Measurements from ENCODE around the gene SH2D3A. TPM values are rescaled to one million over a fixed set of nuclear protein-coding genes. Genes with fewer than 3 reads are reported as not detected.

The SH2D3A gene
- total RNA-seq, 1 experiment from 2014 or later, result 30.3 TPM

- peaks cover 12% of the 10 kb centered on the region for H3K4me1 Mint-ChIP-seq
- no peak overlapping the region for H3K4me3 Mint-ChIP-seq
- DNase-seq (ENCODE audit: low spot score) (no peak), ATAC-seq (no peak)
- ChIA-PET POLR2A (no interaction called here), CTCF (no interaction called here)
- no peak overlapping the region for H3K27ac Mint-ChIP-seq
- no peak for TF ChIP-seq AR (CRISPR knock-in tag; IDR thresholded peaks at IDR 0.05)
- TF ChIP-seq ELF4 (CRISPR knock-in tag; IDR thresholded peaks at IDR 0.05; ENCODE audit: low read depth), result no peak
- no peak for TF ChIP-seq IRF1 (CRISPR knock-in tag; IDR thresholded peaks at IDR 0.05)
- TF ChIP-seq MAX (CRISPR knock-in tag; IDR thresholded peaks at IDR 0.05), result no peak
- no peak for TF ChIP-seq USF1 (CRISPR knock-in tag; IDR thresholded peaks at IDR 0.05)
- no peak for TF ChIP-seq ATF2 (CRISPR knock-in tag; IDR thresholded peaks at IDR 0.05; ENCODE audit: borderline replicate concordance, low read depth)
- H3K36me3 Mint-ChIP-seq, result no peaks in the 10 kb centered on the region
- H3K27me3 Mint-ChIP-seq (ENCODE audit: low read depth), result peaks cover 31% of the 10 kb centered on the region
- no peaks in the 10 kb centered on the region for H3K9me3 Mint-ChIP-seq
These were observed 60.6 kb downstream of the SH2D3A start for GRCh38 chr19:6706633-6706958.

- TF ChIP-seq ERG (CRISPR knock-in tag; IDR thresholded peaks at IDR 0.05) (no peak), SMAD3 (CRISPR knock-in tag; IDR thresholded peaks at IDR 0.05; ENCODE audit: borderline replicate concordance) (no peak), MLX (CRISPR knock-in tag; IDR thresholded peaks at IDR 0.05) (no peak), ZNF232 (CRISPR knock-in tag; IDR thresholded peaks at IDR 0.05) (no peak), MYBL2 (CRISPR knock-in tag; IDR thresholded peaks at IDR 0.05) (no peak), NR2C2 (CRISPR knock-in tag; IDR thresholded peaks at IDR 0.05) (no peak), ZNF219 (CRISPR knock-in tag; IDR thresholded peaks at IDR 0.05; ENCODE audit: borderline replicate concordance) (no peak)
- no peaks in the 10 kb centered on the region for H3K36me3 Mint-ChIP-seq
- DNase-seq (ENCODE audit: low spot score) (no peak), ATAC-seq (no peak)
- CTCF ChIA-PET, result no interaction called here
- POLR2A ChIA-PET, result no interaction called here
- no peak overlapping the region for H3K4me3 Mint-ChIP-seq
- peaks cover 26% of the 10 kb centered on the region for H3K27me3 Mint-ChIP-seq (ENCODE audit: low read depth)
- no peak overlapping the region for H3K27ac Mint-ChIP-seq
- H3K4me1 Mint-ChIP-seq, result peaks cover 8% of the 10 kb centered on the region
- H3K9me3 Mint-ChIP-seq, result no peaks in the 10 kb centered on the region
These were observed 61.2 kb downstream of the SH2D3A start for GRCh38 chr19:6705931-6706632.

Small RNA genes lying within 50 kb of the gene (microRNA-seq; reads per million reads assigned to microRNA genes)
- not detected for gene MIR6791 (ENCODE audit: borderline number of aligned reads)

Other genes with a start within 250 kb of the SH2D3A start
- 2.6 to 2.9 TPM (median 2.7 TPM) in 3 replicates for gene TNFSF9, start 236.4 kb downstream of the SH2D3A start, total RNA-seq (2021)
- 1.7 to 2.1 TPM (median 1.7 TPM) in 3 replicates for gene CD70, start 176.3 kb downstream of the SH2D3A start, total RNA-seq (2021)
- gene TNFSF14, start 97.3 kb downstream of the SH2D3A start, total RNA-seq (2021), result 0.13 to 0.27 TPM (median 0.27 TPM) in 3 replicates
- 7.0 to 9.3 TPM (median 8.9 TPM) in 3 replicates for gene C3, start 46.8 kb downstream of the SH2D3A start, total RNA-seq (2021)
- 48.7 to 59.5 TPM (median 54.2 TPM) in 3 replicates for gene GPR108, start 29.9 kb downstream of the SH2D3A start, total RNA-seq (2021)
- 61.5 to 76.6 TPM (median 62.4 TPM) in 3 replicates for gene TRIP10, start 27.8 kb downstream of the SH2D3A start, total RNA-seq (2021)
- gene VAV1, start 5.3 kb upstream of the SH2D3A start, total RNA-seq (2021), result 0.73 to 0.83 TPM (median 0.80 TPM) in 3 replicates
- not detected in 3 replicates for gene ADGRE1, start 120.1 kb upstream of the SH2D3A start, total RNA-seq (2021)